HG03175 (cell line): ENCODE data around the gene AGPAT4.

Experiments used
- ATAC-seq: cut with Tn5 transposase; IDR thresholded peaks from one replicate; pipeline ENCODE4 v1.9.1; 2021; ENCODE audit warnings: mild to moderate bottlenecking, moderate library complexity; ENCODE audit not compliant: unreplicated experiment

The AGPAT4 gene

DNA sequence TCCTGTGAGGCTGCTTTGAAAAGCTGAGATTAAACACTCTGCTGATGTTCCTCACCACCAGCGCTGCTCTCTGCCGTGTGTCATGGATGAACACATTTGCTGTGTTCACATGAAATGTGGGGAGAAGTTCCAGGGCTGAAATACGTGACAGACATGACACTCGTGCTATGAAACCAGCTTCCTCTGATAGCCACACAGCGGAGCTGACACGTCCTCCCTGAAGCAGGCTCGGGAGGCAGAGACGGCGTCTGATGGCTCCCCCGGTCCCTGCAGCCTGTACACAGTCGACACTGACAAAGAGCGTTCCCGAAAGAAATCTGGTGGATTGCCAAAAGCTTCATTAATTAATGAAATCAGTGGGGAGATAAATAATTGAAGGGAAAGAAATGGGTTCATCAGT lies 17.5 kb downstream of the AGPAT4 start:
- no peak for ATAC-seq

DNA sequence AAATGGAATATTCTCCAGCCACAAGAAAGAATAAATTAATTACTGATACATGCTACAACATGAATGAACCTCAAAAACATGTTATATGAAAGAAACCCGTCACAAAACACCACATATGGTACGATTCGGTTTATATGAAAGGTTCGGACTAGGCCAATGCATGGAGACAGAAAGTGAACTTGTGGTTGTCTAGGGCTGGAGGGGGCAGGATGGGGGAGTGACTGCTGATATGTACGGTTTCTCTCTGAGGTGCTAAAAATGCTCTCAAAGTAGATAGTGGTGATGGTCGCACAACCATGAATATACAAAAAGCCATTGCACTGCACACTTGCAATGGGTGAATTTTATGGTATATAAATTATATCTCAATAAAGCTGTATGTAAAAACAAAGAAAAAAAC lies 18.3 kb downstream of the AGPAT4 start:
- ATAC-seq: no peak

DNA sequence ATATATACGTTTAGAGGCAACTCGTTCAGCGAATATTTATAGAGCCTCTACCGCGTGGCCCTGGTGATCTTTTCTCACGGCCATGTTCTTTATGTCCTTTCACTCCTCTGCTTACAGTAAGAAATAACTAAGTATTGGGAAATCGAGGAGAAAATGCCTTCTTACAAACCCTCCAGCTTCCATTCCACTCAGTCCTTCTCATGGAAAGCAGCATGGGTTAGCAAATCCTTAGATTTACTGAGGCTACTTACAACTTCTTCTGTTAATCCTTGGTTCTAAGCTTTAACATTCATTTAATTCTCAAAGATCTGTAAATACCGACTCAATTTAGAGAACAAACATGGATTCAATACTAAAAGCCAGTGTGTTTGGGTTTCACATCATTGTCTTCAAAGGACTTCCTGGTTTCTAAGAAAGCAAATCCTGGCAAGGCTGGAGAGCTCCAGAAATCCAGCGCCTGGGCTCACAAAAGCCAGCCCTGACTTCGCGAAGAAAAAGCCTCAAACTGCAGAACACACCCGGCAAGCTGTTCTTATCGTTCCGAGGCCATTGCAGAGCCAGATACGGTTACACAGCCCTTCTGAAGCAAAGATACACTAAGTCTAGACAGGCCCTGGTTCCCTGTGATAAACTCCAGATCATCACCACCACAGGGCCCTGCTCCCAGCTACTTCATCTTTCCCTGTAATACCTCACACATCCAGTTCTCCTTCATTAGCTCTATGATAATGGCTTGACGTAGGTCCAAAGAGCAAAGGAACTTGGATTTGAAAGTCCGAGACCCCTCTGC lies 19.2 kb downstream of the AGPAT4 start:
- no peak for ATAC-seq

DNA sequence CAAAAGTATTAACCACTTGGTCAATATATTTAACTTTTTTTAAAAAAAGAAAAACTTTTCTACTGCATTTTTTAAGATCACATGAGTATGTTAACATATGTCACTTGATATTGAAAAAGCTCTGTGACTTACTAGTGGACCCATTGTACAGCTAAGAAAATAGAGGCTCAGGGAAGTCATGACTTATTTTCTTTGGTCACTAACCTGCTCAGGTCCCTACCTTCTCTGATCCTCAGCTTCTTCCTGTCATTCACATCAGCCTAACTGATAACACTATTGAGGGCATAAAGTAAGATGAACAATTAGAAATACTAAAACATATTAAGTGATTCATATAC lies 19.8 kb downstream of the AGPAT4 start:
- ATAC-seq: no peak

DNA sequence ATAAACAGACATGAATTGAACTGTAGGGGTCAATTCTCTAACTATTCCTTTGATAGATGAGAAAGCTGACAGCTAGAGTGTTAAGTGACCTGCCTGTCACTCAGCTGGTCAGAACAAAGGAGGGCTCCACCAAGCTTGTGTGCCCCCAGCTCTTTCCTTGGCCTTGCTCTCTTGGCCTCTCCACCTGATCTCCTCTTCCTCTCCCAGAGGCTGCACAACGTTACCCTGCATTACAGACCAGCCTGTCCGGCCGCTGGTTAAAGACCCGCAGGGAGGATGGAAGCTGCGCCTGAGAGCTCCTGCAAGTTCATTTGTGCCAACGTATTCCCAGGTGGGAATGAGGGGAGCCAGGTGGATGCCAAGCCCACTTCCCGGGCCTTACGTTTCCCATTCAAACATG lies 22.5 kb downstream of the AGPAT4 start:
- no peak for ATAC-seq

DNA sequence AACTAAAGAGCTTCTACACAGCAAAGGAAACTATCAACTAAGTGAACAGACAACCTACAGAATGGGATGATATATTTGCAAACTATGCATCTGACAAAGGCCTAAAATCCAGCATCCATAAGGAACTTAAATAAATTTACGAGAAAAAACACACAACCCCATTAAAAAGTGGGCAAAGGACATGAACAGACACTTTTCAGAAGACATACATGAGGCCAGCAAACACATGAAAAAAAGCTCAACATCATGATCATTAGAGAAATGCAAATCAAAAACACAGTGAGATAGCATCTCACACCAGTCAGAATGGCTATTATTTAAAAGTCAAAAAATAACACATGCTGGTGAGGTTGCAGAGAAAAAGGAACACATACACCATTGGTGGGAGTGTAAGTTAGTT lies 24.5 kb downstream of the AGPAT4 start:
- ATAC-seq: no peak

DNA sequence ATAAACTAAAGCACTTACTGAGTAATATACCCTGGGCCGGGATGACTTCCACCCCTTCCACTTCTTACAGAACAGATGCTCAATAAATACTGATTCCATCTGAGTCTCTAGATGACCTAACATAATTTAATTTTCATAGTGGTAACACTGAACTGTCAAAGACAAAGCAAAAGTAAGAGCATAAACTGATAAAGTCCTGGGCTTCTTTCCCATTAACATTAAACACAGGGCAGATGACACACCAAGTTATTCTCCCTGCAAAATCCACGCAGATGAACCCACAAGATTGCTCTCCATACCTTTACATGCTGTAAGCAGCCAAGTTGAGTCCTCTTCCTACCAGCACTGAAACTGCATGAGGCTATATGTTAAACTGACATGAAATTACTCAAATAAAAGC lies 27.1 kb downstream of the AGPAT4 start:
- ATAC-seq: no peak

DNA sequence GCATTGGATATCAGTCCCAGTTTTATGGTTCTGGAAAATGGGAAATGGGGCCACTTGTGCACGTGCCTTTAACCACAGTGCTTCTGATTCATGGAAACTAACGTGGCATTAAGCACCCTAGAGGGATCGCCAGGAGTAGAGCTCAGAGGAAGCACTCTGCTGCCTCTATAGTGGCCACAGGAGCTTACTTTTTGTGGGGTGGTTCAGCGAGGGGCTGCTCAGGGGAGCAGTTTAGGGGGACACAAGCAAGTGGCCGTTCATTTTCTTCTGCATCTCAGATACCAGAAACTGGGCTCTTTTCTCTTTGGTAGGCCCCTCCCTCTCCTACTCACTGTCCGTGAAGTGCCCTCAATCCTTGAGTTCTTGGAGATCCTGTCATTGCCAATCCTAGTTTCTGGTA lies 28.5 kb downstream of the AGPAT4 start:
- no peak for ATAC-seq

DNA sequence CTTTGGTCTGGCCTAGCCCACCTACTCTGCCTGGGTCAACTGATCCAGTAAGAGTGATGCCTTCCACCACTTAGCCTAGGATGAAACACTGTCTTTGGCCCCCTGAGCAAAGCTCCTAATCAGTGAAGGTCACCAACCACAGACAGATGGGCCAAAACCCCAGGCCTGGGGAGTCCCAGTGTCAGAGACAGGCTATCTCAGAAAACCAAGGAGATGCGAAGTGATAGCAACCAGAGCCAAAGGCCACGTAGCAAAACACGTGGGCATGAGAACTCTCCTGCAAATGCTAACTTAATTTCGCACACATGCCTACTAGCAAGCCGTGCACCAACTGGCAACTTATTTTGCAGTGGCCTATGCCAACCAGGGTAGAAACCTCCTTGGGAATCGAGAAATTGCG lies 29.1 kb downstream of the AGPAT4 start:
- no peak for ATAC-seq

DNA sequence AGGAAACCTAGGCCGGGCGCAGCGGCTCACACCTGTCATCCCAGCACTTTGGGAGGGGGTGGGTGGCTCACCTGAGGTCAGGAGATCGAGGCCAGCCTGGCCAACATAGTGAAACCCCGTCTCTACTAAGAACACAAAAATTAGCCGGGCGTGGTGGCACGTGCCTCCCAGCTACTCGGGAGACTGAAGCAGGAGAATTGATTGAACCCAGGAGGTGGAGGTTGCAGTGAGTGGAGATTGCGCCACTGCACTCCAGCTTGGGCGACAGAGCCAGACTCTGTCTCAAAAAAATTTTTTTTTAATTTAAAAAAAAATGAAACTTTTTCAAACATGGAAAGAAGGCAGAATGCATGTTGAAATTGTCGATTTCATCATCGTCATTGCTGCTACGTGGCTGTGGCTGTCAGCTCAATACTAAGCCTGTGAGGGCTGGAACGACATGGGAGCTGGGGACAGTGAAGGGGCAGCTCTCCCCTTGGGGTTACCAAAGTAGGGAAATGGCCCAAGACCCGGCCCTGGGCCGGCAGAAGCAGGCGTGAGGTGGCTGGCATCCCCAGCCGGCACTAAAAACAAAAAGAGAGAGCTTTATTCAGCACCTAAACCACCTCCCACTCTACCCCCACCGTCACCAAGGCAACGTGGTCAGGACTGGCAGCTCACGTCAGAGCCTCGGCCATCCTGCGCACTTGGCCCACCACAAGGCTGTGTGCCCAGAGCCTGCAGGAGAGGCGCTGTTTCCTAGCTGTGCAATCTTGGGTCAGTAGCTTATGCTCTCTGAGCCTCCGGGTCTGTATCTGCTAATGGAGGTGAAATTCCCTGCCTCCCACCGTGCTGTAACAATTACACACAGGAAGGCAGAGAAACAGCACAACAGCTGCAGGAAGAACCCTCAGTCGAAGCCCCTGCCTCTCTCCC lies 30.8 kb downstream of the AGPAT4 start:
- ATAC-seq: no peak

DNA sequence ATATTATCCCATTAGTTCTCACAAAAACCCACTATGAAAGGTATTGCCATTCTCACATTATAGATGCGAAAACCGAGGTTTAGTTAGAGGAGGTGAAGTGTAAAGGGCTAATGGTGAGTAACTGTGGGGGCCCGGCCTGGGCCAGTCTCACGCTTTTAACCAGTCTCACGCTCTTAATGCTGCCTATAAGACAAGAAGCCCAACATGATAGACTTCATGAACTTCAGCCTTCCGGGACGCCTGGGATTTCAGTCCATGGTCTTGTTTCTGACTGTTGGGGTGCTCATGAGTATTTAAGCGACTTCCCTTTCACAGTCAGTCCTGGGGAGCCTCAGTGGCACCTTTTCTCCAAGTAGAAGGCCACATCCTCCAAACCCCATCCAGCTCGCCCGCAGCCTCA lies 31.7 kb downstream of the AGPAT4 start:
- no peak for ATAC-seq

DNA sequence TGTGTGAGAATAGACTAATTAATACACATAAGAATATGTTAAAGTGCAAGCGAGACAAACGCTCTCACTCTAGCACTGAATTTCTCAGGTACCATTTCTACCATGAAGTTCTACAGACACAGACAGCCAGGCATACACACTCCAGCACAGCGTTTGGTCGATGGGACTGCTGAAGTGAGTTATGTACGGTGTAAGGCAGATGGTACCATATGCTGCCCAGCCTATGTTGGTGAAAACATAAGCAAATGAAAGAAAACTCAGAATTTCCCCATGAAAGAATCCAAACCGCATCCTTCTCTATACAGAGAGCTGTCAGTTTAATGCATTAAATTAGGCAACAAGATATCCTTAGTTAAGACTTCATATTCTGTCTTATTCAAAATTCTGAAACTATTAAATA lies 34.9 kb downstream of the AGPAT4 start:
- no peak for ATAC-seq

DNA sequence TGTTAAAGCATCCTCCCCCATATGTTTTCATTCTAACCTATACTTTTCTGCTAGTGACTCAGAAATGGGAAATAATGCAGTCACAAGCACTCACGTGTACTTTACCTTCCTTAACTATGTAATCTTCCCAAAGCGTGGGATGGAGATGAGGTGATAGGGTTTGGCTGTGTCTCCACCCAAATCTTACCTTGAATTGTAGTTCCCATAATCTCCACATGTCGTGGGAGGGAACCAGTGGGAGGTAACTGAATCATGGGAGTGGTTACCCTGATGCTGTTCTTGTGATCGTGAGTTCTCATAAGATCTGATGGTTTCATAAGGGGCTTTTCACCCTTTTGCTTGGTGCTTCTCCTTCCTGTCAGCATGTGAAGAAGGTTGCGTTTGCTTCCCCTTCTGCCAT lies 35.4 kb downstream of the AGPAT4 start:
- no peak for ATAC-seq

DNA sequence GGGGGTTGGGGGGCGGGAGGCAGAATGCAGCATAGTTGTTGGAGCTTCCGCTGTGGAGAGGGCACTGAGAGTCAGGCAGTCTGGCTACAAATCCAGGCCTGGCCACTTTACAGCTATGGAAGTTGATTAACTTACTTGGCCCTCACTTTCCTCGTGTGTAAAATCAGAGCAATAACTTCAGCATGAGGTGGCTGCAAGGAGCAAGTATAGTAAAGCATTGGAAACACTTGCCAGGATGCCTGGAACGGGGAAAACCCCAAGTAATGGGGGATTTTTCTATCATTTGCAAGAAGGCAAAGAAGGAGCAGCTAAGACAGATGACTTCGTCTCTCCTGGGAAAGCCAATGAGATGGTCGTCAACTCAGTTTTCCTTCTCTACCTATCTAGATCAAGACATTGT lies 35.8 kb downstream of the AGPAT4 start:
- ATAC-seq: no peak

DNA sequence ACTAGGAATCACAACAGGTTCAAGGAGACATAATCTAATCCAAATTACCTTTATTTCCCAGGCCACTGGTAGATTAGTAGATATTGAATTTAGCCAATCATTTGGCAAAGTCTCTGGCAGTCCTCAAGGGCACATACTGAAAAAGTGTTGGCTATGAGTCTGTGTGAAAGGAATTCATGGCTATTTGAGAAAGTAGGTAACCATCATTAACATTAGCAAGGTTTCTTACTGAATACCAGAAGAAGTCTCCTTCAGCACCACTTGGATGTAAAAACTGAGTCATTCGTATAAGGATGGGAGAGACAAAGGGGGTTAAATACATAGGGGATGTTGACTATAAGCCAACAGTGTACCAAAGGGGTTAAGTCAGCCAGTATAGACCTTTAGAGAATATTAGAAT lies 36.7 kb downstream of the AGPAT4 start:
- ATAC-seq: no peak

DNA sequence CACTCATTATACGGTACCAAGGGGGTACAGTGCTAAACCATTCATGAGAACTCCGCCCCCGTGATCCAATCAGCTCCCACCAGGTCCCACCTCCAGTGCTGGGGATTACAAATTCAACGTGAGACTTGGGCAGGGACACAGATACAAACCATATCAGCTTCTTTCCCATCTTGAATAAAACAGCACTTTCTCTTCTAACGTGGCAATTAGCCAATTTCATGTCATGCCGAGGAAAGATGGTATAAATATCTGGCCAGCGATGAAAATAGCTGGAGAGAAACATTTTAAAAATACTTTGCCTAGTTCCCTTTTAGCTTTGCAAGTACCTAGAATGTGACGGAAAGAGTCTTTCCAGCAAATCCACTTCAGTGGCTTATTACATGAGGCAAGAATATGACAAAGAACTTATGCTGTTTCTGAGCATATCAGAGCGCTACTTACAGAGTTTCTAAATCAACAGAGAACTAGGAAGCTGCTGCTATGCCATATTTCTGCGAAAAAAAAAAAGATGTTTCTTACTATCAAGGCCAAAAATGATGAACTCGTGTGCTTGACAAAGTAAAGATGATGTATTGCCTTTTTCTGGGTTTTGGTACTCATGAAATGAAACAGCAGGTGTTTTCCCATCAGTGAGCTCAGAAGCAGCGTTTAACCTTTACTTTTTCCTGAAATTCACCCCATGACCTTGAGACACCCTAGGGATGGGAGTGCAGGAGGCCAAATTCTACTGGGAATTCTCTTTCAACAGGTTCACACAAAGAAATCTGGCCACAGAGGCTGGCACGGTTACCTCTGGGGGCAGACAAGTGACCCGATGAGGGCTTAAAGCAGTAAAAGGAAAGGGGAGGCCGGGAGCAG lies 37.9 kb downstream of the AGPAT4 start:
- ATAC-seq: no peak

DNA sequence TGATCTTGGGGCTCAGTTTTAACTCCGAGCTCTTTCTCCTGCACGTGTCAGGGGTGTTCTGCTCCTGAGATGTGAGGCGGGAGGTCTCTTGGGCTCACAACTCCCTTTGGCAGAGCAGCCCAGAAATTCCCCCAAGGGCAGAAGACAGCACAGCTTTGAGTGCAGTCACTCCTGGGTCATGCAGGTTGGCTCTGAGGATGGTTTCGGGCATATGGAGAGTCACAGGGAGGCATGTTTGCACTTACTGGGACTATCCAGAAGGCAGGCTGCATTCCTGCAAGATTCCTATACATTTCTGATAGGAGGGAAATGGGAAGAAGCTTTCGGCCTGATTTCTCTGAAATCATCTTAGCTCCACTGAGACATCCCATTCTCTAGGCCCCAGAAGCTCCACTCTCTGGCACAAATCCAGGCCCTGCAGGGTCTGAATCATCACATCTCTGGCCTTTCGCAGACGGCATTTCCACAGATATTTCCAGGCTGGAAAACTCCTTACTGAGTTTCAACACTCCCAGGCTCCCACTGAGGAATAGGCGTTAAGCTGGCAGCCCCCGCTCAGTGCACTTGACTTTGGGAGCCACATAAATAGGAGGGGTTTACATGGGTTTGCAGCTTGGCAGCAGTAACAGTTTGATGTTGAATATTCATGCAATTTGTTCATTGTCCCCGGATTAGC lies 39.7 kb downstream of the AGPAT4 start:
- ATAC-seq: no peak

DNA sequence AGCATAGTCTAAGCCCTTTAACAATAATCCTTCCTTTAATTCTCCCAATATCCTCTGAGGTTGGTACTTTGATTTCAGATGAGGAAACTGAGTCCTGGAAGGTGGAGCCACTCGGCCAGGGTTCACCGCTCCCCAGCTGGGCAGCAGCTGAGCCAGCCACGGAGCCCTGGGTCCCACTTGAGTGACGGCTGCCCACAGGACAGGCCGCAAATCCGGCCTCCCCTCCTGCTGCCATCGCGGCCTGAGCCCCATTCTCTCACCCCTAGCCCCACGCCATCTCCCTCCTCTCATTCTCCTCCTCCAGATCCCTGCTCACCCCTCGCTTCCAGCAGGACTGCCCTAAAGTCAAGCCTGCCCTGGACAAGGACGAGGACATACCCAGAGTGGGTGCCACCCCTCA lies 41.4 kb downstream of the AGPAT4 start:
- no peak for ATAC-seq

DNA sequence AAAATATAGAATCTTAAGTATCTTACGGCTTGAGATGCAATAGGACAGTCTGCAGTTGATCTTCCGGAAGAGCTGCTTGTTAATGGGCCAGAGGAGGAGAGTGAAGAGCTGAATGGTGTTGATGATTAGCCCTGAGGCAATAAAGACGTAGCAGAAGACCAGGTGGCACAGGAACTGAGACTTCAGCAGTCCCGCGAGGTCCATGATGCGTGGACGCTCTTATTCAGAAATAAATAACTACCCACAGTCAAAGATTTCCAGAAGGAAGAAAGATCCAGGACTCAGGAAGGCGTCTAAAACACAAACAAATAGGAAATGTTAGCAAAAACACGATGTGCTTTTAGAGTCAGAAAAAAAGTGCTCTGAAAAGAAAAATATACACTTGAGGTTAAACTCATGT lies 41.9 kb downstream of the AGPAT4 start:
- ATAC-seq: no peak

DNA sequence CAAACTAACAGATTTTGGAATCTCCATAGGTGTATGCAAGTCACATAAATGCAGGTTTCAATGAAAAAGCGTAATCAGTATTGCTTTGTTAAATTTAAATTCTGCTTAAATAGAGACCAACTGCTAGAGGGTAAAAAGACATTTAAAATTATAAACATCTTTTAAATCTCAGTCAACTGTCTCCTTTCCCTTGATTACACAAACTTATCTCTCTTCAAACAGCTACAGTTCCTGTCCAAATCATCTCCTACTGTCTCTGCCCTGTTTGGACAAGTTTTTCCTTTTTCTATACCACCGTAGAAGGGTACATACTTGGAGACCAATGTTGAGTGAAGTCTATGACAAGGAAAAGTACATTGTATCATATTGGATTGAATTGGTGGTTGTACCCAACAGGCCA lies 43.5 kb downstream of the AGPAT4 start:
- no peak for ATAC-seq
